Motor neuron (in vitro differentiated cells): ENCODE results near the gene CEBPZ. TPM values are rescaled to one million over a fixed set of nuclear protein-coding genes. Genes with fewer than 3 reads are reported as not detected.
A peak's percentile ranks its signal among the peaks of the same experiment; 100 is the strongest.
"Not testable (repeated sequence)": the region's sequence is repeated elsewhere in the genome, so short reads cannot be mapped to it uniquely, and the experiment has no call there.

Source experiments
- ATAC-seq, 8 experiments: fragments of 200-7000 bp; cut with Tn5 transposase; replicated peaks in 6 of 8; 2 replicates each; pipeline ENCODE4 v1.8.0; 2021; ENCODE audit warnings: mild to moderate bottlenecking in 8 of 8, moderate library complexity in 8 of 8
- H3K27ac ChIP-seq, 2 donors: fragments of 250-450 bp; sonication (Bioruptor Pico); 2 replicates each; pipeline ENCODE4 v1.9.0; 2021; ENCODE audit warnings: antibody characterized with exemption in 2 of 2, mild to moderate bottlenecking in 2 of 2, moderate library complexity in 1 of 2
- H3K4me1 ChIP-seq, 2 donors: fragments of 250-450 bp; sonication (Bioruptor Pico); replicated peaks in 1 of 2; 2 replicates each; pipeline ENCODE4 v1.6.1; 2021; ENCODE audit warnings: antibody characterized with exemption in 2 of 2, mild to moderate bottlenecking in 2 of 2, moderate library complexity in 1 of 2
- H3K4me3 ChIP-seq, 5 donors: fragments of 250-450 bp; sonication (Bioruptor Pico); 2 replicates each; pipeline ENCODE4 v1.9.0; 2021; ENCODE audit warnings: antibody characterized with exemption in 5 of 5, mild to moderate bottlenecking in 5 of 5, moderate library complexity in 4 of 5
- WGBS, 10 experiments: fragments of 450-650 bp; shearing (Covaris generic); methylation state at CpG; one replicate each; pipeline ENCODE4 v1.0.0; 2022; 5-methylcytosine and 5-hydroxymethylcytosine counted together
- in situ Hi-C, 9 experiments: fragments of 400-800 bp; cut with MboI; loops; one replicate each; pipeline ENCODE4 v1.15.0; 2021; ENCODE audit warnings: low sequenced_read_pairs in 9 of 9, low pct_unique_long_range_greater_than_20kb in 2 of 9; ENCODE audit not compliant: unreplicated experiment in 9 of 9
- total RNA-seq, 8 experiments: library from RNA; unstranded; fragments of 300-600 nt; gene quantifications; 2 replicates each; pipeline versions ENCODE4 v1.2.3 to v1.2.4, GENCODE V29; 2022

CEBPZ gene
- total RNA-seq, 8 experiments from 2014 or later, result 48.9 to 86.0 (median 57.9) TPM

DNA sequence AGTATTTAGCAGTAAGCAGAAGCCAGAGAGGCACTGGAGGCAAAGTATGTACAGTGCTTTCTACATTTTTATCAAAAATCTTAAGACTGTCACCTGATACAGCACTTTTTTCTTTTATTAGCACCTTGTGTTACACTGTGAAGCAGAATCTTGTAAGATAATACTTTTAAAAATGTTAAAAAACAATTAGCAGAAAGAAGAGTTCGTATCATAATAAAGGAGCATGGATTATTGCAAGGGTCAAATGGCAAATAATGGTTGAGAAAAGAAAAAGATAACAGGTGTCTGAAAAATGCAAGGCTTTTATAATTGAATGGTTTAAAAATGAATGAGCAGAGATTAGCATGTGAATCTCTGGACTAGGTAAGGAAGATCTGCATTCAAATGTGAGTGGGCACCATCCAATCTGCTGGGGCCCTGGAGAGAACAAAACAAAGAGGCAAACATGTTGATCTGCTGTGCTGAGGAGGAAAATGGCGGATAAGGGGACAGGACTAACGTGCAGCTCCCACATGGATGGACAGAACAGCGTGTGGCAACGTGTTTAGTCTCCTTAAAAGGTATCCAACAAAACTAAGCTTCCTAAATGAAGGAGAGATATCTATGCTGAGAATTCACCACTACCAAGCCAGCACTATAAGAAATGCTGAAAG is 25.6 kb downstream of the CEBPZ start:
- Histone ChIP-seq H3K4me3 (no peak overlapping the region), H3K4me1 (no peaks in the 10 kb centered on the region), H3K27ac (no peak overlapping the region)
- ATAC-seq, result no peak
- in situ Hi-C loops, result no loop called here
- 60 to 100% (median 83%) methylated on average over 1 to 5 of the region's 5 CpGs; no CpG with 5 or more reads in 1 of the 10 experiments for WGBS, 10 experiments

GRCh38 chr2:37205071-37205661 is 26.2 kb downstream of the CEBPZ start:
- H3K4me1 ChIP-seq, ATAC-seq, H3K27ac ChIP-seq, H3K4me3 ChIP-seq, in situ Hi-C loops: not testable (repeated sequence)
- 0 to 90% (median 81%) methylated on average over 1 to 7 of the region's 8 CpGs; no CpG with 5 or more reads in 1 of the 10 experiments for WGBS, 10 experiments

GRCh38 chr2:37203708-37204107 is 27.7 kb downstream of the CEBPZ start:
- no peak for ATAC-seq
- H3K4me3 ChIP-seq, result no peak overlapping the region
- peaks cover 0 to 3% of the 10 kb centered on the region in 2 donors for H3K4me1 ChIP-seq
- 86 to 100% (median 97%) methylated on average over 1 to 2 of the region's 2 CpGs for WGBS, 10 experiments
- in situ Hi-C loops, result no loop called here
- no peak overlapping the region for H3K27ac ChIP-seq

GRCh38 chr2:37201766-37202165 is 29.6 kb downstream of the CEBPZ start:
- H3K27ac ChIP-seq, result no peak overlapping the region
- H3K4me1 ChIP-seq, result peaks cover 10 to 14% of the 10 kb centered on the region in 2 donors
- in situ Hi-C loops, result no loop called here
- ATAC-seq, result no peak
- no peak overlapping the region for H3K4me3 ChIP-seq
- WGBS, 10 experiments, result 80 to 100% (median 100%) methylated on average over 1 of the region's 1 CpG; no CpG with 5 or more reads in 1 of the 10 experiments

- WGBS, 10 experiments, result 13 to 100% (median 75%) methylated on average over 1 of the region's 1 CpG; no CpG with 5 or more reads in 4 of the 10 experiments
- H3K27ac ChIP-seq, result no peak overlapping the region
- peaks cover 10 to 14% of the 10 kb centered on the region in 2 donors for H3K4me1 ChIP-seq
- no peak overlapping the region for H3K4me3 ChIP-seq
- in situ Hi-C loops, result no loop called here
- no peak for ATAC-seq
Observed at GRCh38 chr2:37201208-37201607, 30.2 kb downstream of the CEBPZ start.

DNA sequence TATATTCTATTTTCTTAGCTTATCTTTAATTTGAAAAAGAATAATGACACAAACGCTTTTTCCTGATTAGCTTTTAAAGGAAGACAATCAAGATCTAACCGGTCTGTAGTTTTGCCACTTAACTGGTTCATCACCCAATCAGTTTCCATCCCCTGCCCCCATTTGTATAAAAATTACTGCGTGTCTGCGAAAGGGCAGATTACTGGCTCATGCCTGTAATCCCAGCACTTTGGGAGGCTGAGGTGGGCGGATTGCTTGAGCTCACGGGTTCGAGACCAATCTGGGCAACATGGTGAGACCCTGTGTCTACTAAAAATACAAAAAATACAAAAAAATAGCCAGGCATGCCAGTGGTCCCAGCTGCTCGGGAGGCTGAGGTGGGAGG is 32.7 kb downstream of the CEBPZ start:
- H3K27ac ChIP-seq, result no peak overlapping the region

GRCh38 chr2:37196320-37197195 is 34.8 kb downstream of the CEBPZ start, which contains the start of gene CEBPZOS:
Gene CEBPZOS (plus strand): TSS chr2:37196496. CDS start chr2:37199705, 3,209 bp downstream.
- in situ Hi-C loops, result no loop called here
- peak within 1 kb of the TSS; percentile 71 to 83 for H3K27ac ChIP-seq
- H3K4me1 ChIP-seq, result peaks cover 10 to 14% of the 10 kb centered on the region in 2 donors
- 0 to 50% (median 13%) methylated on average over 2 to 9 of the region's 72 CpGs; no CpG with 5 or more reads in 2 of the 10 experiments for WGBS, 10 experiments
- H3K4me3 ChIP-seq, result peak within 1 kb of the TSS; percentile 52 to 83 (median 59)
- peak; percentile 85 to 91 (median 88) for ATAC-seq

More for the DNA sequence above, 32.7 kb downstream of the CEBPZ start:
- H3K4me1 ChIP-seq, result peaks cover 10 to 14% of the 10 kb centered on the region in 2 donors
- in situ Hi-C loops, result no loop called here
- no peak overlapping the region for H3K4me3 ChIP-seq
- no peak for ATAC-seq
- 60 to 100% (median 87%) methylated on average over 1 to 7 of the region's 8 CpGs for WGBS, 10 experiments

GRCh38 chr2:37195862-37196319 is 35.5 kb downstream of the CEBPZ start:
- 50 to 100% (median 80%) methylated on average over 1 to 17 of the region's 20 CpGs; no CpG with 5 or more reads in 1 of the 10 experiments for WGBS, 10 experiments
- H3K27ac ChIP-seq, in situ Hi-C loops, ATAC-seq: not testable (repeated sequence)
- Histone ChIP-seq H3K4me1 (peaks cover 10 to 14% of the 10 kb centered on the region in 2 donors), H3K4me3 (peak overlapping the region; percentile 52 to 83 (median 59))

GRCh38 chr2:37192551-37192950 is 38.8 kb downstream of the CEBPZ start:
- in situ Hi-C loops, result no loop called here
- Histone ChIP-seq H3K4me3 (no peak overlapping the region), H3K27ac (no peak overlapping the region), H3K4me1 (peaks cover 4 to 5% of the 10 kb centered on the region in 2 donors)
- WGBS, 10 experiments, result 33 to 100% (median 83%) methylated on average over 1 of the region's 1 CpG; no CpG with 5 or more reads in 3 of the 10 experiments
- ATAC-seq, result no peak

DNA sequence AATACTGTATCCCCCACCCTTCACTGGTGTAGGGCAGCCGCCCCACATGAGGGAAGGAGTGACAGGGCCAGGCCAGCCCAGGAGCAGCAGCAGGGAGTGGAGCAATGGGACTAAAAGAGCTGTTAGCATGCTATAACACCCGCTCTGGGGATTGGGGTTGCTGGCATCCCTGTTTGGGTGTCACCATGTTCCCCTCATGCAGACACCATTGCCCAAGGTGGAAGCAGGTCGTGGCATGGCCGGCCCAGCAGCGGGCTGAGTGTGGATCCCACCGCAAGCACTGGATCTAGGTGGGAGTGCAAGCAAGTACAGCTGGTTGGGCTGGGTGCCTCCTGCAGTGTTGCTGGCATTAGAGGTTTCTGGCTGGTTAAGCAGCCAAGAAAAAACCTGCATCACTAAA is 39.6 kb downstream of the CEBPZ start:
- in situ Hi-C loops, result no loop called here
- Histone ChIP-seq H3K27ac (no peak overlapping the region), H3K4me3 (no peak overlapping the region), H3K4me1 (no peaks in the 10 kb centered on the region)
- ATAC-seq, result no peak
- 0 to 100% (median 53%) methylated on average over 1 to 3 of the region's 6 CpGs; no CpG with 5 or more reads in 4 of the 10 experiments for WGBS, 10 experiments

DNA sequence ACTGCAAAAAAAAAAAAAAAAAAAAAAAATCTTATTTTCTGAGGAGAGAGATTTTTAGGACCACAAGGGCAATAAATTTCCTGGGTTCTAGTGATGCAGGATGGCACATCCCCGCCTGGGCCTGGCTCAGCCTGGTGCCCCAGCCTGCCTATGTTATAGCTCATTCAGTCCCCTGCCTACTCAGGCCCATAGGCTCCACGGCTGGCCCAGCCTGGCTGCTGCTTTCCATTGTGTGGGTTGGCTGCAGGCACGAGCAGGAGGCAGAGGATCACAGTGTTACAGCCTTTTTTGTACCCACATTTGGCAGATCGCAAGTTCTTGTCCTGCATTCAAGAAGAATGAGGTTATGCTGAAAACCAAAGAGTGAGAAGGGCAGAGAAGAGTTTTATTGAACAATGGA is 40.1 kb downstream of the CEBPZ start:
- 31 to 100% (median 82%) methylated on average over 1 to 4 of the region's 4 CpGs; no CpG with 5 or more reads in 4 of the 10 experiments for WGBS, 10 experiments
- Histone ChIP-seq H3K4me3 (no peak overlapping the region), H3K4me1 (no peaks in the 10 kb centered on the region), H3K27ac (no peak overlapping the region)
- in situ Hi-C loops, result no loop called here
- ATAC-seq, result peak in 2 of 8 experiments; percentile 47 to 59

DNA sequence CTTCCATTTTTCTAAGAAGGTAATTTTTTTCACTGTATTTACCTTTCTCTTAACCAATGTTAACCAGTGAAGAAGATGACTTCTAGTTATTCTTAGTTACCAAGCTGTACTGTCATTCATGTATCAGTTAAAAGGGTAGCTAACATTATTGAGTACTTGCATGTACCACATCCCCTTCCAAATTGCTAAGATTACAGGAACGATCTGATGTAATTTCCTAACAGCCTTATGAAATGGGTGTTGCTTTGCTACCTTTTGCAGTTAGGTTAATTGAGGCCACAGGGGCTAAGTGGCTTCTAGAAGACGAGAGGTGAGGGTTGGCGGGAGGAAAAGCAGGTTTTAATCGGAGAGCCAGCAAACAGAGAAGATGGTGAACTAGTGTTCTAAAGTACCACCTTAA is 41.1 kb downstream of the CEBPZ start:
- peak in 1 of 8 experiments; percentile 48 for ATAC-seq
- Histone ChIP-seq H3K27ac (no peak overlapping the region), H3K4me1 (no peaks in the 10 kb centered on the region), H3K4me3 (no peak overlapping the region)
- in situ Hi-C loops, result no loop called here
- WGBS, 10 experiments, result 33 to 100% (median 93%) methylated on average over 1 to 4 of the region's 4 CpGs; no CpG with 5 or more reads in 2 of the 10 experiments
